Left ventricle myocardium inferior (tissue), 1 donor: Measurements from ENCODE around the gene RPH3AL. TPM values are rescaled to one million over a fixed set of nuclear protein-coding genes. Genes with fewer than 3 reads are reported as not detected.

Experiments used
- DNase-seq: peaks from one replicate; pipeline ENCODE4 v3.0.0-alpha.2; 2020
- H3K27ac ChIP-seq: fragments of 200-600 bp; replicated peaks from 2 replicates; pipeline ENCODE4 v1.8.0; 2021
- H3K27me3 ChIP-seq: fragments of 200-600 bp; 2 replicates; pipeline ENCODE4 v1.8.0; 2021; ENCODE audit warnings: low read depth
- H3K36me3 ChIP-seq: fragments of 200-600 bp; 2 replicates; pipeline ENCODE4 v1.8.0; 2021
- H3K4me1 ChIP-seq: fragments of 200-600 bp; 2 replicates; pipeline ENCODE4 v1.8.0; 2021
- H3K4me3 ChIP-seq: fragments of 200-600 bp; 2 replicates; pipeline ENCODE4 v1.8.0; 2021; ENCODE audit warnings: mild to moderate bottlenecking, moderate library complexity
- H3K9me3 ChIP-seq: fragments of 200-600 bp; replicated peaks from 2 replicates; pipeline ENCODE4 v1.8.0; 2021
- CTCF ChIP-seq: fragments of 200-600 bp; IDR thresholded peaks from 2 replicates; pipeline ENCODE4 v1.8.0; 2021; ENCODE audit warnings: antibody characterized with exemption, mild to moderate bottlenecking, borderline replicate concordance
- intact Hi-C: fragments of 100-400 bp; cut with micrococcal nuclease; formaldehyde crosslinking; loops from one replicate; pipeline ENCODE4 v1.11.0; 2022
- total RNA-seq: library from RNA; stranded (reverse); fragmentation: NEBNext Ultra II Directional; extraction: Animal tissue kit (Norgen Biotek cat#: 25700); gene quantifications from one replicate; pipeline ENCODE4 v1.2.1, GENCODE V29; 2021
- donor health status: DM: no; HTN: yes; CAD: no; lungs with severe emphysema.

The RPH3AL gene
- total RNA-seq, 1 donor from 2014 or later = 4.0 TPM

GRCh38 chr17:286571-286970 is 66.0 kb downstream of the RPH3AL start:
- no peaks in the 10 kb centered on the region for H3K9me3 ChIP-seq
- no peak for DNase-seq
- peaks cover 9% of the 10 kb centered on the region for H3K36me3 ChIP-seq
- no peaks in the 10 kb centered on the region for H3K4me1 ChIP-seq
- peaks cover 18% of the 10 kb centered on the region for H3K27me3 ChIP-seq
- no peak overlapping the region for H3K4me3 ChIP-seq
- intact Hi-C loops = no loop called here
- TF ChIP-seq CTCF = no peak
- no peak overlapping the region for H3K27ac ChIP-seq

- Histone ChIP-seq H3K4me3 (no peak overlapping the region), H3K27me3 (peaks cover 18% of the 10 kb centered on the region), H3K9me3 (no peaks in the 10 kb centered on the region), H3K36me3 (peaks cover 13% of the 10 kb centered on the region), H3K4me1 (no peaks in the 10 kb centered on the region), H3K27ac (no peak overlapping the region)
- no peak for TF ChIP-seq CTCF
- intact Hi-C loops = no loop called here
- DNase-seq = no peak
Observed at GRCh38 chr17:285751-286422, 66.7 kb downstream of the RPH3AL start.

GRCh38 chr17:284676-285355 is 67.8 kb downstream of the RPH3AL start:
- TF ChIP-seq CTCF = no peak
- intact Hi-C loops = no loop called here
- Histone ChIP-seq H3K27ac (no peak overlapping the region), H3K9me3 (peaks cover 6% of the 10 kb centered on the region), H3K27me3 (peaks cover 18% of the 10 kb centered on the region), H3K4me3 (no peak overlapping the region), H3K4me1 (peaks cover 3% of the 10 kb centered on the region), H3K36me3 (peaks cover 13% of the 10 kb centered on the region)
- no peak for DNase-seq

GRCh38 chr17:283911-284675 is 68.5 kb downstream of the RPH3AL start:
- H3K9me3 ChIP-seq = peaks cover 6% of the 10 kb centered on the region
- no peak for DNase-seq
- H3K4me3 ChIP-seq = no peak overlapping the region
- no peak overlapping the region for H3K27ac ChIP-seq
- intact Hi-C loops = no loop called here
- H3K27me3 ChIP-seq = peaks cover 11% of the 10 kb centered on the region
- H3K36me3 ChIP-seq = peaks cover 13% of the 10 kb centered on the region
- no peak for TF ChIP-seq CTCF
- peaks cover 10% of the 10 kb centered on the region for H3K4me1 ChIP-seq

- intact Hi-C loops = no loop called here
- H3K4me1 ChIP-seq = peaks cover 10% of the 10 kb centered on the region
- DNase-seq = no peak
- H3K27ac ChIP-seq = no peak overlapping the region
- peaks cover 7% of the 10 kb centered on the region for H3K27me3 ChIP-seq
- H3K4me3 ChIP-seq = no peak overlapping the region
- peaks cover 6% of the 10 kb centered on the region for H3K9me3 ChIP-seq
- peaks cover 13% of the 10 kb centered on the region for H3K36me3 ChIP-seq
- TF ChIP-seq CTCF = no peak
Observed at GRCh38 chr17:282912-283882, 69.4 kb downstream of the RPH3AL start.
